ENCODE measurements around the gene PITPNM1.

DNA sequence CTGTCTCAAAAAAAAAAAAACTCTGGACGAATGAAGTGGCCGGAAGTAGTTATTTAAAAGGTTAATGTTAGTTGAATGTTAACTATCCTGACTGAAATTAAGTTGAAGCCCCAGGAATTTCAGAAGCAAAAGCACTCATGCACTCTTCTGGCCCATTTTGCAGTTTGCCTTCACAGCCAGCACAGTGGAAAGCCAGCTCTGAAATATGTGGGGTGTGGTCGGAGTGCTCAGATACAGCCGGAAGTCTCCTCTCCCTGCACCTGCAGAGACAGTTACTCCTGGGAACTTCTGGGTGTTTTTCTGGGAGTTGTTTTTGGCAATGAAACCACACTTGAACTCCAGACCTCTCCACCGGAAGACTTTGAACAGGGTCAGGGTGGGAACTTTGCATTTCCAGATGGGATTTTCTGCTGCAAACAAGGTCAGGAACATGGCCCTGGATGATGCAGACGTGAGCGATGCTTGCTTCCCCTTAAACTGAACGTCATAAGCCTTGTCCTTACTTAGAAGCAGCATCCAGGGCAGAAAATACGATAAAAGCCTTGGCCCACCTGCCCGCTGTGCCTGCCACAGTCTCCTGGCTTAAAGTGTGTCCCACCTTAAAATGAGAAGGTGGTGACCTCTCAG is 39.6 kb upstream of the PITPNM1 start:
- TF ChIP-seq SUZ12 (IDR thresholded peaks at IDR 0.05; ENCODE audit: extremely low read depth, insufficient read depth, insufficient read length) (no peak), YY1 (IDR thresholded peaks at IDR 0.05; ENCODE audit: insufficient read depth, insufficient read length) (no peak)

Data from NT2/D1 (cell line).